ENCODE results near the gene UBE2J2. TPM values are rescaled to one million over a fixed set of nuclear protein-coding genes. Genes with fewer than 3 reads are reported as not detected.

Gene UBE2J2
- total and polyA plus RNA-seq, 9 donors: 35.8 to 55.6 (median 41.2) TPM

DNA sequence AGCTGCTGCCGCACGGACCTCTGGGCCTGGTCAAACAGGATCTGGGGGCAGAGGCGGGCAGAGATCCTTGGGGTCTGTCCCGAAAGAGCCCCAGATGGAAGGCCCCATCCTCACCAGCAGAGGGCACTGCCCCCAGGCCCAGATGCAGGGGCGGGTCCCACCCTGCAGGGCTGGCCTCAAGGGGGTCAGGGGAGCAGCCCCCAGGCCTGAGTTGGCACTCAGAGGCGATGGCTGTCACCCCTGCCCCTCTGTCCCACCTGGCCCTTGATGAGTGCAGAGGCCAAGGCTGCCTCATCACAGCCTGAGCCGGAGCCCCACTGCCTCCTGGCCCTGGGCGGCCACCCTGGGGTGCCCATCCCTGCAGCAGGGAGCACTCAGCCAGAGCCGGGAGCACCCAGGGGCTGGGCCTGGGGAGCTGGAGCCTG, 28.4 kb upstream of the UBE2J2 start:
- 83 to 90% (median 84%) methylated on average over 9 of the region's 9 CpGs for WGBS, 3 donors
- no peaks in the 10 kb centered on the region for H3K9me3 ChIP-seq
- TF ChIP-seq, protein P1, sequence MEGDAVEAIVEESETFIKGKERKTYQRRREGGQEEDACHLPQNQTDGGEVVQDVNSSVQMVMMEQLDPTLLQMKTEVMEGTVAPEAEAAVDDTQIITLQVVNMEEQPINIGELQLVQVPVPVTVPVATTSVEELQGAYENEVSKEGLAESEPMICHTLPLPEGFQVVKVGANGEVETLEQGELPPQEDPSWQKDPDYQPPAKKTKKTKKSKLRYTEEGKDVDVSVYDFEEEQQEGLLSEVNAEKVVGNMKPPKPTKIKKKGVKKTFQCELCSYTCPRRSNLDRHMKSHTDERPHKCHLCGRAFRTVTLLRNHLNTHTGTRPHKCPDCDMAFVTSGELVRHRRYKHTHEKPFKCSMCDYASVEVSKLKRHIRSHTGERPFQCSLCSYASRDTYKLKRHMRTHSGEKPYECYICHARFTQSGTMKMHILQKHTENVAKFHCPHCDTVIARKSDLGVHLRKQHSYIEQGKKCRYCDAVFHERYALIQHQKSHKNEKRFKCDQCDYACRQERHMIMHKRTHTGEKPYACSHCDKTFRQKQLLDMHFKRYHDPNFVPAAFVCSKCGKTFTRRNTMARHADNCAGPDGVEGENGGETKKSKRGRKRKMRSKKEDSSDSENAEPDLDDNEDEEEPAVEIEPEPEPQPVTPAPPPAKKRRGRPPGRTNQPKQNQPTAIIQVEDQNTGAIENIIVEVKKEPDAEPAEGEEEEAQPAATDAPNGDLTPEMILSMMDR (IDR thresholded peaks at IDR 0.05): no peak
- no peak for TF ChIP-seq POLR2A (IDR thresholded peaks at IDR 0.05)
- TF ChIP-seq EP300 (IDR thresholded peaks at IDR 0.05): no peak
- H3K4me1 ChIP-seq (ENCODE audit: insufficient read depth): peaks cover 24% of the 10 kb centered on the region
- H3K27me3 ChIP-seq: no peaks in the 10 kb centered on the region
- no peak overlapping the region for H3K4me3 ChIP-seq
- H3K36me3 ChIP-seq: no peaks in the 10 kb centered on the region
- H3K27ac ChIP-seq: no peak overlapping the region
- DNase-seq: no peak
- intact Hi-C loops (cut with DNase I): no loop called here

DNA sequence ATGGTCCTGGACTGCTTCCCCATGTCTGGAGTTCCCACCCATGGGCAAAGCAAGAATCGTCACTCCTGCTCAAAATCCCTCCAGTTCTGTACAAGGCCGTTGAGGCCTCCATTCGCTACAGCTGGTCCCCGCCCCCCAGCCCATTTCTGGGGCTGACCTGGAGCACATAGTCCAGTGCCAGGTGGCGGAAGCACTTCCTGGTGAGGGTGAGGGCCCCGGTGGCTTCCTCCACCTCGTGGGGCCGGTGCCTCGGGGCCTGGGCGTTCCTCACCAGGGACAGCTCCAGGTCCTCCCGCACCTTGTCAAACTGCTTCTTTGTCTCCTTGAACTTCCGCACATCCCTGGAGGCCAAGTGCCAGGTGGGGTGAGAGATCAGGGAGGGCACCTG, 26.7 kb upstream of the UBE2J2 start:
- DNase-seq: no peak
- no peaks in the 10 kb centered on the region for H3K36me3 ChIP-seq
- H3K4me3 ChIP-seq: no peak overlapping the region
- H3K27me3 ChIP-seq: no peaks in the 10 kb centered on the region
- no peak for TF ChIP-seq POLR2A (IDR thresholded peaks at IDR 0.05)
- TF ChIP-seq, protein P1 (IDR thresholded peaks at IDR 0.05): no peak
- no peak for TF ChIP-seq EP300 (IDR thresholded peaks at IDR 0.05)
- H3K9me3 ChIP-seq: no peaks in the 10 kb centered on the region
- peaks cover 9% of the 10 kb centered on the region for H3K4me1 ChIP-seq (ENCODE audit: insufficient read depth)
- intact Hi-C loops (cut with DNase I): no loop called here
- H3K27ac ChIP-seq: no peak overlapping the region
- WGBS, 3 donors: 81 to 87% (median 84%) methylated on average over 11 to 12 of the region's 12 CpGs

DNA sequence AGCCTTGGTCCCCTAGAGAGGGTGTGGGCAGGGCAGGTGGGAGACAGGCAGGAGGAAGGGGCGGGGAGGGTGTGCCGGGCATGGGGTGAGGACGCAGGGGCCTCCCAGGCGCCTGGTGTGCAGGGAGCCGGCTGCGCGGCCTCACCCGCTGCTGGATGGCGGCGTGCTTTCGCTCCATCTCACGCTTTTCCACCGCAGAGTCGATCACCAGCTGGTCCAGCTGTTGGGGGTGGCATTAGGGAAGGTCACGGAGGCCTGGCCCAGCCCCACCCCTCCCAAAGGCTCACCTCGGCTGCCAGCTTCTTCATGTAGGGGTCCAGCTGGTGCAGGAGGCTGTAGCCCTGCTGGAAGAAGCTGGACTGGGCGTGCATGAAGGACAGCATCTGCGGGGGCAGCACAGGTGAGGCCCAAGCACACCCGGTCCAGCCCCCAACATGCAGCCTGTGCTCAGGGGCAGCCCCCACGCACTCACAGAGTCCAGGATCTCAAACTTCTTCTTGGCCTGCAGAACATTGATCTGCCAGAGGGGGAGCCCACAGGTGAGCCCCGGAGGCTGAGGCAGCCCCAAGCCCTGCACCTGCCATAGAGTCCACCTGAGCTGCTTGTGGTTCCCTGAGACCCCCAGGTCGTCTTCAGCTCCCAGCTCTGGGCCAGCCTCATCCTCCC, 26.2 kb upstream of the UBE2J2 start:
- WGBS, 3 donors: 77 to 79% (median 78%) methylated on average over 19 to 22 of the region's 22 CpGs
- Histone ChIP-seq H3K4me3 (no peak overlapping the region), H3K9me3 (no peaks in the 10 kb centered on the region), H3K36me3 (no peaks in the 10 kb centered on the region), H3K27me3 (no peaks in the 10 kb centered on the region), H3K27ac (no peak overlapping the region), H3K4me1 (ENCODE audit: insufficient read depth) (peaks cover 6% of the 10 kb centered on the region)
- intact Hi-C loops (cut with DNase I): loop anchor here in 3 of 4 donors (10.0 kb wide), 2 partner anchors 255 to 315 kb away; partner anchors contain the start of gene PERM1 (in 2 of the 3)
- TF ChIP-seq POLR2A (IDR thresholded peaks at IDR 0.05) (no peak), EP300 (IDR thresholded peaks at IDR 0.05) (no peak)
- TF ChIP-seq, protein P1 (IDR thresholded peaks at IDR 0.05): no peak
- DNase-seq: no peak

DNA sequence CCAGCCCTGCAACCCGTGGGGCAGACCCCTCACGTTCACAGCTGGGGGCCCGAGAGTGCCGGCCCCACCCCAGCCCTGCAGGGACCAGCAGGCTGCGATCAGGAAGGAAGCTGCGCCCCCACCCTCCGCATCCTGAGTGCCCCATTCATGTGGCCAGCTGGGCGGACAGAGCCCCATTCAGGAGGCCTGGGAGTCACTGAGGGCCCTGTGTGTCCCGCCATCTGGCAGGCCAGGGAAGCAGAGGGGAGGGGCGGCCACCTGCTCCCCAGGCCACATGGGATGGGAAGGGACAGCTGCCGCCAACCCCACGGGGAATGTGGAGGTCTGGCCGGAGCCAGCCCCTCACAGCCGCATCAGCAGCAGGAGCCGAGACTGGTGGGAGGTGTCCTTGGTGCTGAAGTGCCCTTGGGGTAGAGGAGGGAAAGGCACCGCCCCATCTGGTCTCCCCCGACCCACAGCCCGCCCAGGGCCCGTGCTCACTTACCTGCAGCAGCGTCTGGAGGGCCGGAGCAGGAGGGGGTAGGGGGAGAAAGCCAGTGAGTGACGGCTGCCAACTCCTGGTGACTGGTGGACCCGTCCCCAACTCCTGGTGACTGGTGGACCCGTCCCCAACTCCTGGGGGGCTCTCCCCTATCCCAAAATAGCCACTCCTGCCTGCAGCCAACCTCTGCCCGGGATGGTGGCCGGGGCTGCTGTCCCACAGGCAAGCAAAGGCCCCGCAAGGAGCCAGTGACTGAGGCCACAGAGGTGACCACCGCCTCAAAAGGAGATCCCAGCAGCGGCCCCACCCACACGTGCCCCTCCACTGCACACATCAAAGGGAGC, 25.4 kb upstream of the UBE2J2 start:
- intact Hi-C loops (cut with DNase I): loop anchor here in 3 of 4 donors (10.0 kb wide), 2 partner anchors 254 to 314 kb away; partner anchors contain the start of gene PERM1 (in 2 of the 3)
- Histone ChIP-seq H3K4me1 (ENCODE audit: insufficient read depth) (no peaks in the 10 kb centered on the region), H3K36me3 (no peaks in the 10 kb centered on the region)

More for the DNA sequence above, 25.4 kb upstream of the UBE2J2 start:
- 66 to 70% (median 67%) methylated on average over 29 to 30 of the region's 30 CpGs for WGBS, 3 donors
- no peak for TF ChIP-seq EP300 (IDR thresholded peaks at IDR 0.05)
- TF ChIP-seq, protein P1 (IDR thresholded peaks at IDR 0.05): no peak
- no peak for TF ChIP-seq POLR2A (IDR thresholded peaks at IDR 0.05)
- H3K27me3 ChIP-seq: no peaks in the 10 kb centered on the region
- no peak overlapping the region for H3K4me3 ChIP-seq
- no peak overlapping the region for H3K27ac ChIP-seq
- no peak for DNase-seq
- no peaks in the 10 kb centered on the region for H3K9me3 ChIP-seq
